GM12892 (cell line): Measurements from ENCODE around the gene SLCO2A1.

Experiments used
- DNase-seq: peaks from one replicate; pipeline ENCODE4 v3.0.0; 2011; ENCODE audit not compliant: insufficient read length
- FAIRE-seq: peaks from 2 replicates; lab custom pipeline; 2011; peaks lifted over from hg19 to GRCh38; lab: Jason Lieb, UNC
- POLR2A ChIP-seq: IDR thresholded peaks from 2 replicates; pipeline ENCODE4 v1.6.1; 2011; ENCODE audit warnings: low read depth, low read length, control low read depth
- POLR2AphosphoS5 ChIP-seq: IDR thresholded peaks from 2 replicates; pipeline ENCODE4 v1.6.1; 2011; ENCODE audit warnings: low read depth, low read length, control low read depth
- TAF1 ChIP-seq: IDR thresholded peaks from 2 replicates; pipeline ENCODE4 v1.6.1; 2011; ENCODE audit warnings: low read depth, mild to moderate bottlenecking, control low read depth, low read length, borderline replicate concordance

The SLCO2A1 gene

GRCh38 chr3:133897547-133897946 is 132.2 kb downstream of the SLCO2A1 start:
- TF ChIP-seq TAF1: no peak
- no peak for TF ChIP-seq POLR2AphosphoS5
- no peak for TF ChIP-seq POLR2A
- no peak for FAIRE-seq
- DNase-seq: no peak

GRCh38 chr3:133896002-133896761 is 133.5 kb downstream of the SLCO2A1 start:
- no peak for TF ChIP-seq TAF1
- no peak for TF ChIP-seq POLR2A
- TF ChIP-seq POLR2AphosphoS5: no peak
- FAIRE-seq (no peak), DNase-seq (no peak)

- DNase-seq (peak; percentile 42), FAIRE-seq (no peak)
- no peak for TF ChIP-seq TAF1
- no peak for TF ChIP-seq POLR2AphosphoS5
Measured at GRCh38 chr3:133895208-133896001, 134.3 kb downstream of the SLCO2A1 start, which contains the start of gene RAB6B. TSS of gene RAB6B (minus strand) at chr3:133895882. CDS start at chr3:133895466, 416 bp downstream.

GRCh38 chr3:133894353-133895207 is 135.1 kb downstream of the SLCO2A1 start:
- no peak for TF ChIP-seq TAF1
- TF ChIP-seq POLR2A: no peak
- no peak for TF ChIP-seq POLR2AphosphoS5
- FAIRE-seq: no peak
- DNase-seq: no peak

GRCh38 chr3:133893683-133894352 is 135.9 kb downstream of the SLCO2A1 start:
- no peak for FAIRE-seq

GRCh38 chr3:133892541-133893231 is 137.0 kb downstream of the SLCO2A1 start:
- FAIRE-seq (no peak), DNase-seq (no peak)
- TF ChIP-seq POLR2AphosphoS5 (no peak), POLR2A (no peak)

More at GRCh38 chr3:133893683-133894352, 135.9 kb downstream of the SLCO2A1 start:
- no peak for DNase-seq
- TF ChIP-seq POLR2A (no peak), POLR2AphosphoS5 (no peak), TAF1 (no peak)

- FAIRE-seq: no peak
- TF ChIP-seq TAF1: no peak
- TF ChIP-seq POLR2A: no peak
- TF ChIP-seq POLR2AphosphoS5: no peak
- DNase-seq: no peak
Measured at GRCh38 chr3:133891662-133892378, 137.9 kb downstream of the SLCO2A1 start.

- FAIRE-seq: no peak
- no peak for DNase-seq
- TF ChIP-seq TAF1: no peak
- TF ChIP-seq POLR2AphosphoS5: no peak
- no peak for TF ChIP-seq POLR2A
Measured at GRCh38 chr3:133890972-133891644, 138.6 kb downstream of the SLCO2A1 start.

- no peak for TF ChIP-seq TAF1
- no peak for TF ChIP-seq POLR2AphosphoS5
- TF ChIP-seq POLR2A: no peak
- DNase-seq (no peak), FAIRE-seq (no peak)
Measured at GRCh38 chr3:133890037-133890436, 139.7 kb downstream of the SLCO2A1 start.
